ENCODE results near the gene CAMK2D. TPM values are rescaled to one million over a fixed set of nuclear protein-coding genes. Genes with fewer than 3 reads are reported as not detected.
A peak's percentile ranks its signal among the peaks of the same experiment; 100 is the strongest.

Gene CAMK2D
- polyA plus RNA-seq, 2 of the 4 experiments (the other 2 are of a cell fraction), result 19.1 to 59.9 TPM

DNA sequence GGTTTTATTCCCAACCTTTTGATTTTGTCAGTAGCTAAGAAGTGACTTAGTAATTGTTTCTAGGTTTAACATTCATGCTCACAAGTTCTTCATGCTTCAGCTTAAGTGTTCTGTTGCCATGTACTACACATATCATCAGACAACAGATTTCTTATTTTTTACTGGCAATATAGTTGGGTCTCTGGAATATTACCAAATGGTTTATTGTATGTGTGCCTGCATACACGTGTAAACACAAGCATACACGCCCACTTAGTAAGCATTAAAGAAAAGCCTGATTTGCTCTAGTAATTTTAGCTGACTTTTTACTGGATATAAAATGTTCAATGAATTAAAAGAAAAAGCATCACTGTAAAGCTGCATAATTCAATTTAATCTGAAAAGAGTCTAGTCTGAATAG, 199.8 kb downstream of the CAMK2D start:
- Histone ChIP-seq H3K4me2 (0 out of 3 replicates have a peak overlapping the region, but pooled peaks have one; percentile 15), H3K4me3 (no peak overlapping the region), H3K9me3 (no peaks in the 10 kb centered on the region), H3K4me1 (peaks cover 12% of the 10 kb centered on the region; the same call in 2 of the 3 replicates), H3K27ac (no peak overlapping the region)
- ATAC-seq (no peak), FAIRE-seq (no peak), DNase-seq (ENCODE audit: low read depth in 1 of 2, low spot score in 1 of 2) (no peak)
- POLR2A ChIA-PET, result interaction anchor here (0.6 kb wide), 1 partner anchor 42 kb away, joined by 3 read pairs; no protein-coding TSS in a partner anchor
- TF ChIP-seq RFX5 (IDR thresholded peaks at IDR 0.05), result no peak
- no peak for TF ChIP-seq NFE2L2 (conservative IDR thresholded peaks at IDR 0.05; ENCODE audit: low read length)
- TF ChIP-seq EHF (CRISPR knock-in tag; IDR thresholded peaks at IDR 0.05), result no peak
- TF ChIP-seq, protein P1, sequence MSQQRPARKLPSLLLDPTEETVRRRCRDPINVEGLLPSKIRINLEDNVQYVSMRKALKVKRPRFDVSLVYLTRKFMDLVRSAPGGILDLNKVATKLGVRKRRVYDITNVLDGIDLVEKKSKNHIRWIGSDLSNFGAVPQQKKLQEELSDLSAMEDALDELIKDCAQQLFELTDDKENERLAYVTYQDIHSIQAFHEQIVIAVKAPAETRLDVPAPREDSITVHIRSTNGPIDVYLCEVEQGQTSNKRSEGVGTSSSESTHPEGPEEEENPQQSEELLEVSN (IDR thresholded peaks at IDR 0.05; ENCODE audit: borderline replicate concordance, low read depth), result no peak
- TF ChIP-seq NR3C1 (IDR thresholded peaks at IDR 0.05), result no peak
- no peak for TF ChIP-seq EHMT2 (IDR thresholded peaks at IDR 0.05; ENCODE audit: low read depth)
- TF ChIP-seq CBX8 (IDR thresholded peaks at IDR 0.05), result no peak
- no peak for TF ChIP-seq FOSL2 (IDR thresholded peaks at IDR 0.05)
- TF ChIP-seq FOSL2 (CRISPR knock-in tag; IDR thresholded peaks at IDR 0.05), result no peak
- TF ChIP-seq CHD2 (IDR thresholded peaks at IDR 0.05; ENCODE audit: low read length, partially characterized antibody), result no peak
- no peak for TF ChIP-seq ESRRA (IDR thresholded peaks at IDR 0.05; ENCODE audit: borderline replicate concordance, low read length)
- TF ChIP-seq RNF2 (IDR thresholded peaks at IDR 0.05; ENCODE audit: borderline replicate concordance, low read depth), result no peak
- WGBS (ENCODE audit: missing lambda C conversion rate), result 70% methylated on average over 2 of the region's 2 CpGs
- CTCF ChIA-PET, result interaction anchor here (0.6 kb wide), 1 partner anchor 14 kb away, joined by 4 read pairs; no protein-coding TSS in a partner anchor

DNA sequence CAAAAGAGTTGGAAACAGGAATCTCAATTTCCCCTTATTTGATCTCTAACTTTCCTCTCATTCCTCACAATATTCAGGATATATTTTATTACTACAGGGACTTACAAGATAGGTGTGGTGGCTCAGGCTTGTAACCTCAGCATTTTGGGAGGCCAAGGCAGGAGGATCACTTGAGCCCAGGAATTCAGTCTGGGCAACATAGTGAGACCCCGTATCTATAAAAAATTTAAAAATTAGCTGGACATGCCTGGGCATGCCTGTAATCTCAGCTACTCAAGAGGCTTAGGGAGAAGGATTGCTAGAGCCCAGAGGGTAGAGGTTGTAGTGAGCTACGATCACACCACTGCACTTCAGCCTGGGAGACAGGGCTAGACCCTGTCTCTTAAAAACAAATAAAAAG, 200.4 kb downstream of the CAMK2D start:
- Histone ChIP-seq H3K27ac (peak overlapping the region; percentile 48 to 55; a peak in 5 of 6 replicates), H3K4me3 (no peak overlapping the region), H3K4me1 (peaks cover 12% of the 10 kb centered on the region; the same call in 2 of the 3 replicates), H3K9me3 (no peaks in the 10 kb centered on the region), H3K4me2 (no peak overlapping the region)
- no peak for DNase-seq (ENCODE audit: low read depth in 1 of 2, low spot score in 1 of 2)
- ChIA-PET POLR2A (no interaction called here), CTCF (interaction anchor here (0.6 kb wide), 1 partner anchor 13 kb away, joined by 4 read pairs; no protein-coding TSS in a partner anchor)
- no peak for FAIRE-seq
- no peak for TF ChIP-seq ZFP36 (IDR thresholded peaks at IDR 0.05; ENCODE audit: borderline replicate concordance, partially characterized antibody)
- TF ChIP-seq HDAC2 (IDR thresholded peaks at IDR 0.05), result no peak
- no peak for TF ChIP-seq ZSCAN20 (CRISPR knock-in tag; IDR thresholded peaks at IDR 0.05)
- 93% methylated on average over 2 of the region's 2 CpGs for WGBS (ENCODE audit: missing lambda C conversion rate)
- ATAC-seq, result no peak

DNA sequence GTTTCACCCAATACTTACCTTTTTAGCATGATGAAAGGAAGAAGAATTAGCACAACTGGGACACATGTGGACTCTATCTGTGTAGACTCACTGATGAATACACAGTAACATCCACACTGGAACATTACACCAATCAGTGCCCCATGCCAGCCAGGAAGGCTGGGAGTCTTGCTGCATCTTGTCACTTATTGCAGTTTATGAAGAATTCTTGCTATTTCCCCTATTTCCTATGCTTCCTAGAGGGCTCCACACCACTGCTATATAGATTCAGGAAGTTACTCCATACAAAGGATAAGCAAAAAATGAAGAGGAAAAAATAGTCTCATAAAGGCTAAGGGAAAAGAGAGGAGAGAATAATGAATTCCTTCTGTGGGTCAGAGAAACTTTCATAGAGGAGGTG, 201.0 kb downstream of the CAMK2D start:
- H3K27ac ChIP-seq, result peak overlapping the region; percentile 48 to 55; a peak in 5 of 6 replicates
- ChIA-PET CTCF (interaction anchor here (1.8 kb wide), 1 partner anchor 13 kb away, joined by 8 read pairs; no protein-coding TSS in a partner anchor), POLR2A (no interaction called here)
- no peak overlapping the region for H3K4me3 ChIP-seq
- TF ChIP-seq RAD21 (conservative IDR thresholded peaks at IDR 0.05 in 1 of 2, IDR thresholded peaks at IDR 0.05 in 1 of 2) (peak in 1 of 2 experiments; percentile 9; a peak in 1 of 5 replicates), CBX8 (IDR thresholded peaks at IDR 0.05) (no peak), KDM5A (IDR thresholded peaks at IDR 0.05) (no peak), RARB (CRISPR knock-in tag; IDR thresholded peaks at IDR 0.05) (no peak), RNF2 (IDR thresholded peaks at IDR 0.05; ENCODE audit: borderline replicate concordance, low read depth) (no peak), JUN (IDR thresholded peaks at IDR 0.05) (no peak)
- TF ChIP-seq, protein P2, sequence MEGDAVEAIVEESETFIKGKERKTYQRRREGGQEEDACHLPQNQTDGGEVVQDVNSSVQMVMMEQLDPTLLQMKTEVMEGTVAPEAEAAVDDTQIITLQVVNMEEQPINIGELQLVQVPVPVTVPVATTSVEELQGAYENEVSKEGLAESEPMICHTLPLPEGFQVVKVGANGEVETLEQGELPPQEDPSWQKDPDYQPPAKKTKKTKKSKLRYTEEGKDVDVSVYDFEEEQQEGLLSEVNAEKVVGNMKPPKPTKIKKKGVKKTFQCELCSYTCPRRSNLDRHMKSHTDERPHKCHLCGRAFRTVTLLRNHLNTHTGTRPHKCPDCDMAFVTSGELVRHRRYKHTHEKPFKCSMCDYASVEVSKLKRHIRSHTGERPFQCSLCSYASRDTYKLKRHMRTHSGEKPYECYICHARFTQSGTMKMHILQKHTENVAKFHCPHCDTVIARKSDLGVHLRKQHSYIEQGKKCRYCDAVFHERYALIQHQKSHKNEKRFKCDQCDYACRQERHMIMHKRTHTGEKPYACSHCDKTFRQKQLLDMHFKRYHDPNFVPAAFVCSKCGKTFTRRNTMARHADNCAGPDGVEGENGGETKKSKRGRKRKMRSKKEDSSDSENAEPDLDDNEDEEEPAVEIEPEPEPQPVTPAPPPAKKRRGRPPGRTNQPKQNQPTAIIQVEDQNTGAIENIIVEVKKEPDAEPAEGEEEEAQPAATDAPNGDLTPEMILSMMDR (IDR thresholded peaks at IDR 0.05), result no peak
- TF ChIP-seq, protein P3, sequence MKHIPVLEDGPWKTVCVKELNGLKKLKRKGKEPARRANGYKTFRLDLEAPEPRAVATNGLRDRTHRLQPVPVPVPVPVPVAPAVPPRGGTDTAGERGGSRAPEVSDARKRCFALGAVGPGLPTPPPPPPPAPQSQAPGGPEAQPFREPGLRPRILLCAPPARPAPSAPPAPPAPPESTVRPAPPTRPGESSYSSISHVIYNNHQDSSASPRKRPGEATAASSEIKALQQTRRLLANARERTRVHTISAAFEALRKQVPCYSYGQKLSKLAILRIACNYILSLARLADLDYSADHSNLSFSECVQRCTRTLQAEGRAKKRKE (CRISPR knock-in tag; IDR thresholded peaks at IDR 0.05; ENCODE audit: low read depth), result no peak
- peaks cover 12% of the 10 kb centered on the region; the same call in 2 of the 3 replicates for H3K4me1 ChIP-seq
- H3K4me2 ChIP-seq, result no peak overlapping the region
- no peaks in the 10 kb centered on the region for H3K9me3 ChIP-seq
- ATAC-seq (no peak; a peak in 1 of 6 replicates), FAIRE-seq (no peak), DNase-seq (ENCODE audit: low read depth in 1 of 2, low spot score in 1 of 2) (no peak)

Measured in A549 (cell line).